Right renal pelvis (tissue), 4 donors: Measurements from ENCODE around the gene RNF213. TPM values are rescaled to one million over a fixed set of nuclear protein-coding genes. Genes with fewer than 3 reads are reported as not detected.
"Not testable (repeated sequence)": the region's sequence is repeated elsewhere in the genome, so short reads cannot be mapped to it uniquely, and the experiment has no call there.

ENCODE experiments used
- DNase-seq, 4 donors: peaks; one replicate each; pipeline ENCODE4 v3.0.0-alpha.2; 2013; ENCODE audit warnings: low read depth in 4 of 4, low spot score in 3 of 4, missing footprints in 1 of 4
- polyA plus RNA-seq, 4 donors: library from polyadenylated mRNA; unstranded; fragments of 120-200 nt; gene quantifications; one replicate each; pipeline ENCODE4 v1.2.1, GENCODE V29; 2013; ENCODE audit not compliant: insufficient read length in 4 of 4

RNF213 gene
- polyA plus RNA-seq, 4 donors = 51.7 to 61.4 (median 55.2) TPM

- DNase-seq = no peak
Observed at GRCh38 chr17:80223838-80224497, 36.7 kb upstream of the RNF213 start.

GRCh38 chr17:80224683-80225082, 36.0 kb upstream of the RNF213 start:
- no peak for DNase-seq

GRCh38 chr17:80225230-80225629, 35.4 kb upstream of the RNF213 start:
- no peak for DNase-seq

- no peak for DNase-seq
Observed at GRCh38 chr17:80227156-80227555, 33.5 kb upstream of the RNF213 start.

- no peak for DNase-seq
Observed at GRCh38 chr17:80227666-80228065, 33.0 kb upstream of the RNF213 start.

GRCh38 chr17:80228477-80228876, 32.2 kb upstream of the RNF213 start:
- no peak for DNase-seq

- DNase-seq = no peak
Observed at GRCh38 chr17:80229011-80229410, 31.6 kb upstream of the RNF213 start.

- no peak for DNase-seq
Observed at GRCh38 chr17:80232438-80232837, 28.2 kb upstream of the RNF213 start.

GRCh38 chr17:80233202-80233601, 27.4 kb upstream of the RNF213 start:
- DNase-seq = no peak

- DNase-seq = no peak
Observed at GRCh38 chr17:80236911-80237310, 23.7 kb upstream of the RNF213 start.

- no peak for DNase-seq
Observed at GRCh38 chr17:80237386-80237785, 23.3 kb upstream of the RNF213 start.

GRCh38 chr17:80242505-80242904, 18.1 kb upstream of the RNF213 start:
- DNase-seq = no peak

GRCh38 chr17:80243526-80244433, 16.9 kb upstream of the RNF213 start:
- no peak for DNase-seq

- DNase-seq = not testable (repeated sequence)
Observed at GRCh38 chr17:80244448-80244847, 16.2 kb upstream of the RNF213 start.

- DNase-seq = no peak
Observed at GRCh38 chr17:80244871-80245509, 15.7 kb upstream of the RNF213 start.

- DNase-seq = no peak
Observed at GRCh38 chr17:80245566-80246265, 14.9 kb upstream of the RNF213 start.

GRCh38 chr17:80246266-80246681, 14.4 kb upstream of the RNF213 start:
- DNase-seq = no peak

GRCh38 chr17:80246726-80247125, 13.9 kb upstream of the RNF213 start:
- no peak for DNase-seq

GRCh38 chr17:80247561-80247960, 13.1 kb upstream of the RNF213 start:
- DNase-seq = no peak

GRCh38 chr17:80248001-80248893, 12.4 kb upstream of the RNF213 start:
- DNase-seq = no peak
